Measurements from ENCODE around the gene HBEGF. TPM values are rescaled to one million over a fixed set of nuclear protein-coding genes. Genes with fewer than 3 reads are reported as not detected.

The HBEGF gene
- total and polyA plus RNA-seq, 2 experiments from 2014 or later, result 6.7 to 7.2 TPM

DNA sequence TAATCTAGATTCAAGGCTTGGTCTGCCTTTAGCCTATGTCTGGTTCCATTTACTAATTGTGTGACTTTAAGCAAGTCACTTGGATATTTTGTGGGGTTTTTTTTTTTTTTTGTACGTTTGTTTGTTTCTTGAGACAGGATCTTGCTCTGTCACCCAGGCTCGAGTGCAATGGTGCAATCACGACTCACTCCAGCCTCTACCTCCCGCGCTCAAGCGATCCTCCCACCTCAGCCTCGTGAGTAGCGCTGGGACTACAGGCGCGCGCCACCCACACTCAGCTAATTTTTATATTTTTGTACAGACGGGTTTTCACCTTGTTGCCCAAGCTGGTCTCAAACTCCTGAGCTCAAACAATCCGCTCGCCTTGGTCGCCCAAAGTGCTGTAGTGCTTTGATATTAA lies 42.4 kb downstream of the HBEGF start:
- TF ChIP-seq EZH2 (IDR thresholded peaks at IDR 0.05; ENCODE audit: borderline replicate concordance) (no peak), EZH2phosphoT487 (IDR thresholded peaks at IDR 0.05; ENCODE audit: low read depth, severe bottlenecking, unreplicated experiment) (no peak)
- TF ChIP-seq, protein P1, sequence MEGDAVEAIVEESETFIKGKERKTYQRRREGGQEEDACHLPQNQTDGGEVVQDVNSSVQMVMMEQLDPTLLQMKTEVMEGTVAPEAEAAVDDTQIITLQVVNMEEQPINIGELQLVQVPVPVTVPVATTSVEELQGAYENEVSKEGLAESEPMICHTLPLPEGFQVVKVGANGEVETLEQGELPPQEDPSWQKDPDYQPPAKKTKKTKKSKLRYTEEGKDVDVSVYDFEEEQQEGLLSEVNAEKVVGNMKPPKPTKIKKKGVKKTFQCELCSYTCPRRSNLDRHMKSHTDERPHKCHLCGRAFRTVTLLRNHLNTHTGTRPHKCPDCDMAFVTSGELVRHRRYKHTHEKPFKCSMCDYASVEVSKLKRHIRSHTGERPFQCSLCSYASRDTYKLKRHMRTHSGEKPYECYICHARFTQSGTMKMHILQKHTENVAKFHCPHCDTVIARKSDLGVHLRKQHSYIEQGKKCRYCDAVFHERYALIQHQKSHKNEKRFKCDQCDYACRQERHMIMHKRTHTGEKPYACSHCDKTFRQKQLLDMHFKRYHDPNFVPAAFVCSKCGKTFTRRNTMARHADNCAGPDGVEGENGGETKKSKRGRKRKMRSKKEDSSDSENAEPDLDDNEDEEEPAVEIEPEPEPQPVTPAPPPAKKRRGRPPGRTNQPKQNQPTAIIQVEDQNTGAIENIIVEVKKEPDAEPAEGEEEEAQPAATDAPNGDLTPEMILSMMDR (IDR thresholded peaks at IDR 0.05; ENCODE audit: poor library complexity), result no peak
- H3K79me2 ChIP-seq, result peaks cover 38% of the 10 kb centered on the region
- H3K27me3 ChIP-seq, result no peaks in the 10 kb centered on the region
- H3K9me2 ChIP-seq (replicated peaks; ENCODE audit: insufficient read depth), result no peaks in the 10 kb centered on the region
- no peaks in the 10 kb centered on the region for H3K9me3 ChIP-seq (ENCODE audit: low read depth)
- H3K36me3 ChIP-seq (replicated peaks; ENCODE audit: insufficient read depth, low read depth), result no peaks in the 10 kb centered on the region
- WGBS (ENCODE audit: low lambda C conversion rate, missing lambda C conversion rate), result 97% methylated on average over 15 of the region's 15 CpGs
- H3K27ac ChIP-seq, result no peak overlapping the region
- H2AFZ ChIP-seq, result no peak overlapping the region
- H3K4me2 ChIP-seq, result peak overlapping the region; percentile 78
- no peaks in the 10 kb centered on the region for H4K20me1 ChIP-seq (ENCODE audit: insufficient read depth, poor library complexity, severe bottlenecking)
- H3K4me3 ChIP-seq, result no peak overlapping the region
- DNase-seq (ENCODE audit: low spot score), result no peak
- peaks cover 17% of the 10 kb centered on the region for H3K4me1 ChIP-seq (ENCODE audit: insufficient read depth)

DNA sequence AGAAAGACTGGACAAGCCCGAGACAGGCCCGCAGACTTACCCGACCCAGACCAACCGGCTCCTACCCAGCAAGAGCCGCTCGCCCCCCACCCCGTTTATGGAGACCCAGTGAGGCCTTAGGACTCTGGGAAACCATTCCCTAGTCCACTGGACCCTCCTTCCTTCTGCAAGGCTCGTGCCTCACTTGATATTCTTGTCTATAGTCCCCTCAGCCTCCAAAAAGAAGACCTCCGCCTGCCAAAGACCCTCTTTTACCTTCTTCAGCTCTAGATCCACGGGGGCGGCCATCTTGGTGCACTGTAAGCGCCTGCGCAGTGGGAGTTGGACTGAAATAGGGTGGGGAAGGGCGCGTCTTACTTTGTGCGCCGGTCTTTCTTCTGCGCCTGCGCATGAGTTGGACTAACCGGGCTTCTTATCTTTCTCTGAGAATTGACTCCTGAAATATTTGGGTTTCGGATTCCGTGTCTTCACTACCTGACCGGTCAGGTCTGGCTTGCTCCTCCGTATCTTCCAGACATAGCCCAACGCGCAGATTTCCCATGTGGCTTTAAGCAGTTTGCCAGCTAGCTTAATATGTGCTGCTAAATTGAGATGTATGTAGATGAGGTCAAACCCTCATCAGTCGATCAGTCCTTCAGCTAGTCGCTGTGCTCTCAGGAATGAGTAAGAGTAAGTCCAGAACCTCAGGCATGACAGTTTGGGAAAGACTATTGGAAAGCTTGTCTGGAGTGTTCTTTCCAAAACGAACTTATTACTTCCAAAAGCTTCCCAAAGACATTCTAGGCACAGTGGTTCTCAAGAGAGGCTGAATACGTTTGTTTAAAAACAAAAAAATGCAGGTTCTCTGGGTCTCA lies 43.4 kb downstream of the HBEGF start, which contains the start of gene PFDN1:
Gene PFDN1 (minus strand): TSS at position 316 of the 854 bp plus-strand sequence. CDS start 28 bp downstream, at position 288.
- Histone ChIP-seq H3K27me3 (no peaks in the 10 kb centered on the region), H3K27ac (peak within 1 kb of the TSS; percentile 76), H3K4me1 (ENCODE audit: insufficient read depth) (peaks cover 17% of the 10 kb centered on the region), H3K4me2 (peak within 1 kb of the TSS; percentile 93), H3K36me3 (replicated peaks; ENCODE audit: insufficient read depth, low read depth) (no peaks in the 10 kb centered on the region), H2AFZ (peak within 1 kb of the TSS; percentile 70), H3K9me2 (replicated peaks; ENCODE audit: insufficient read depth) (no peaks in the 10 kb centered on the region), H3K79me2 (peaks cover 46% of the 10 kb centered on the region), H3K4me3 (peak within 1 kb of the TSS; percentile 48), H3K9me3 (ENCODE audit: low read depth) (no peaks in the 10 kb centered on the region), H4K20me1 (ENCODE audit: insufficient read depth, poor library complexity, severe bottlenecking) (no peaks in the 10 kb centered on the region)
- 2% methylated on average over 30 of the region's 30 CpGs for WGBS (ENCODE audit: low lambda C conversion rate, missing lambda C conversion rate)
- TF ChIP-seq EZH2 (IDR thresholded peaks at IDR 0.05; ENCODE audit: borderline replicate concordance), result no peak
- no peak for TF ChIP-seq EZH2phosphoT487 (IDR thresholded peaks at IDR 0.05; ENCODE audit: low read depth, severe bottlenecking, unreplicated experiment)
- TF ChIP-seq, protein P1 (IDR thresholded peaks at IDR 0.05; ENCODE audit: poor library complexity), result no peak
- DNase-seq (ENCODE audit: low spot score), result peak; percentile 99

DNA sequence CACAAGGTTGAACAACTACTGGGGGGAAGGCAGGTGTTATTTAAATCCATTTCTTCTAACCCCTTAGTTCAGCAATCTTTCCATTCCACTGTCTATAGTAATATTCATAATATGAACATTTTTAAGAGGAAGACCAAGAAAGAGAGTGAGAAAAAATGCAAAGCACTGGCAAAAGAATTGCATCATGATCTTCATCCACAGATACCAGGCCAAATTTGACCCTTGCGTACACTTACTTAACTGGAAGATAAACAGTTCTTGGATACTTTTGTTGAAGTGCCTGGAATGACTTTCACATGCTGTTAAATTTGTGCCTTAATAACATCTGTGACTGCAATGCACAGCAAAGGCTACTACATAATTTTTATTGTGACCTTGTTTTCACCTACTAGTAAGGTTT lies 45.3 kb downstream of the HBEGF start:
- Histone ChIP-seq H3K4me3 (no peak overlapping the region), H3K9me2 (replicated peaks; ENCODE audit: insufficient read depth) (no peaks in the 10 kb centered on the region), H3K36me3 (replicated peaks; ENCODE audit: insufficient read depth, low read depth) (no peaks in the 10 kb centered on the region), H3K79me2 (peaks cover 65% of the 10 kb centered on the region), H2AFZ (no peak overlapping the region), H3K4me2 (peak overlapping the region; percentile 93), H4K20me1 (ENCODE audit: insufficient read depth, poor library complexity, severe bottlenecking) (no peaks in the 10 kb centered on the region), H3K4me1 (ENCODE audit: insufficient read depth) (peaks cover 17% of the 10 kb centered on the region), H3K27me3 (no peaks in the 10 kb centered on the region), H3K9me3 (ENCODE audit: low read depth) (no peaks in the 10 kb centered on the region), H3K27ac (no peak overlapping the region)
- 83% methylated on average over 1 of the region's 1 CpG for WGBS (ENCODE audit: low lambda C conversion rate, missing lambda C conversion rate)
- DNase-seq (ENCODE audit: low spot score), result no peak
- TF ChIP-seq, protein P1 (IDR thresholded peaks at IDR 0.05; ENCODE audit: poor library complexity), result no peak
- TF ChIP-seq EZH2 (IDR thresholded peaks at IDR 0.05; ENCODE audit: borderline replicate concordance) (no peak), EZH2phosphoT487 (IDR thresholded peaks at IDR 0.05; ENCODE audit: low read depth, severe bottlenecking, unreplicated experiment) (no peak)
